NCI-H748 treated with DMSO at 0.1 percent for 48 hours (cell line): ENCODE results near the gene USP40.

Source experiments
- DNase-seq: peaks from one replicate; lab custom pipeline; 2025; lab: John Stamatoyannopoulos, UW

Gene USP40

DNA sequence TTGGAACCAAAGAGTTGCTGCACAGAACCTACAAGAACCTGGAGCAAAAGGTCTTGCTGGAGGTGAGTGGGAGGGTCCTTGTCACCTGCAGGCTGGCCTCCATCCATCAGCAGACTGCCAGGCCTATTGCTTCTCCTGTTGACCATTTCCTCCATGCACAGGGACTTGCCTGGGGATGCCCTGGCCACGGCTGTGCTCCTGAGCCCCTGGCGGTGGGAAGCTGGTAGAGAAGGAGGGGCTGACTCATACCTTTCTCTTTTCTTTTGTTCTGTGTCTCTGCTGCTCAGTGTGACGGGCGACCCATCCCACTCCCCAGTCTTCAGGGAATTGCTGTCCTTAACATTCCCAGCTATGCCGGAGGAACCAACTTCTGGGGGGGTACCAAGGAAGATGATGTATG, 109.6 kb downstream of the USP40 start:
- DNase-seq = no peak

DNA sequence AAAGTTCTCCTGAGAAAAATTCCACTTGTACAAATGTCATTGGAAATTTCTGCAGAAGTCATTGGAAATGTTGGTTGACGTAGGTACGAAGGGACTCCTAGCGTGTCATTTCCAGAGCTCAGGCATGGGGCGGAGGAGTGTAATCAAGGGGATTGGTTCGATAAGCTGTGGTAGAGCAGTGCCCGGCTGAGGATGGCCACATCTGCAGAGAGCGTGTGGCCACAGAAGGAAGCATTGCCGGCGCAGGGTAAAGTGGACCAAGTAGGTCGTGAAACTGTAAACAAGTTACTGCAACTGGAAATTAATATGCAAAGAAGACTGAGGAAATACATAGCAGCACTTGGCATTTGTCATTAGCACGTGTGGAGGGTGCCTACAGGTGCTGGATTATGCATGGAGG, 110.5 kb downstream of the USP40 start:
- DNase-seq = no peak

DNA sequence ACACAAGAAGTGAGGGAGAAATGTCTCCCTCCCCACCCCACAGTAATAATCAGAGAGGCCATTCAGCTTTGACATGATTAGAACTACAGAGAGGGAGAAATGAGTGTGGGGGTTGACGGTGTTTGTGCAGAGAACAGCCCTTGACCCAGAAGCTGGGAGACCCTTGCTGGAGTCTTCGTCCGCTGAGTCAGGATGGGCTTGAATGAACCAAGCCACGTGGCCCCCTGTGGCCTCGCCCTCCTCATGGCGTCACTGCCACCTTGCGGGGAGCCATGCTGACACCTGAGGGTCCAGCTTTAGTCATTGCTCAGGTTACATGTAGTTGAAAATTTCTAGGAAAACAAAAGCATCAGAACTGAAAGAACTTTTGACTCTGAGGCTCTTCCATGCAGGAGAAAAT, 111.1 kb downstream of the USP40 start:
- no peak for DNase-seq

DNA sequence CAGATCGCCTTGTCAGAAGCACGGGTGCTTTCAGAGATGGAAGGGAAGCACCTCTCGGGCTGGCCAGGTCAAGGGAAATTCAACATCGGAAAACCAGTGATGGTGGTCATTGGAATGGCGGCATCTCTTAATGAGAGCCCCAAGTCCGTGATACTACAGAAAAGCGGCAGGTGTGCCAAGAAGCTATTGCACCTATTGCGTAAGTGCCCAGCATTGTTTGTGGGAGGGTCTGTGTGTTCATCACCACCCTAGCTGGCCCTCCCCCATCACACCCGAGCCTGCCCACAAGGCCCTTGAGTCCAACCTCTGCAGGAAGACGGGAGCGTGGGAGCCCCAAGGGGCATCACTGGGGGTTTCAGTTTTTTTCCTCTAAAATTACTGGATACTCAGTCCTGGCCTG, 111.6 kb downstream of the USP40 start:
- DNase-seq = no peak

DNA sequence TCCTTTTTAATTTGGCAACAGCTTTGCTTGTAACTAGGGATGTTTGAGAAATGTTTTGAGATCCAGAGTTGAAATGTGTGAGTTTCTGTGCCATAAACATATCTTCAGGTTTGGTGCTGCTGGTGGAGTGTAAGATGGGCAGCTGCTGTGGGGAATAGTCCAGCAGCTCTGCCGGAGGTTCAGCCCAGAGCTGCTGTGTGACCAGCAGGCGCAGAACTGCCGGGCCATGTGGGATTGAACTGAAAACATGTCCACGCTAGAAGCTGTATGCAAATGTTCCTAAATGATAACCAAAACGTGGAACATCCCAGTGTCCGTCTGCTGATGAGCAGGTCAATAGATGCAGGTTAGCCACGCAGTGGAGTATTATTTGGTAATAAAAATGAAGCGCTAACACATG, 112.7 kb downstream of the USP40 start:
- DNase-seq = no peak

DNA sequence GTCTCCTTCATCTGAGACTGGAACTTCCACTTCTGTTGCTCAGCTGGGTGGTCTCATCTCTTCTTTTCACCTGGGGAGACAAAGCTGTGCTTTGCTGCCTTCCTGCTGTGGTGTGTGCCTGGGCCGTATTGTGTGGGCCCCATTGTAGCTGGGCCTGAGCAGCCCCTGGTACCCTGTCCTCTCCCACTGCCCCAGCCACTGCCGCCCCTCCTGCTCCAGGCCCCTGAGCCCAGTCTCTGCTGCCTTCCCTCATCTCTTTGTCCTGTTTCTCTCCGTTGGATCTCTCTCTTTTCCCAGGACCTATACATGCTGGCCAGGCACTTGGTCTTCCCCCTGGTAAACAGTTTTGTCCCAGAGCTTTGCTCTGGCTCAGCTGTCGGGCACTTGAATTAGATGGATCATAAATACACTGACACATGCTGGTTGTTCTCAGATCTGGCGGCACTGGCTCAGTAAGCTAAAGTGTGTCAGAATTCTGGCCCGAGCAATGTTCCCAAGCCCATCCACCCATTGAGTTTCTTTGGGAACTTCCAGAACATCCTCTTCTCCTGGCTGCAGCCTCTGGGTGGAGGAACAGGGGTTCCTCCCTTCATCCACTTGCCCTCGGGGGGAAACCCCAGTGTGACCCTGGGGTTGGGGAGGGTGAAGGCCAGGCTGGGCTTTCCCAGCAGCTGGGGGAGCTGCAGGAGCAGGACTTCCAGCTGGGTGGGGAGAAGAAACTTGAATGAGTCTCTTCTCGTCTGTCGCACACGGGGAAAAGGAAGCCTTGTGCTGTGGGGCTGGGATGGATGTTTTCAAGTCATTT, 113.3 kb downstream of the USP40 start:
- DNase-seq = no peak

DNA sequence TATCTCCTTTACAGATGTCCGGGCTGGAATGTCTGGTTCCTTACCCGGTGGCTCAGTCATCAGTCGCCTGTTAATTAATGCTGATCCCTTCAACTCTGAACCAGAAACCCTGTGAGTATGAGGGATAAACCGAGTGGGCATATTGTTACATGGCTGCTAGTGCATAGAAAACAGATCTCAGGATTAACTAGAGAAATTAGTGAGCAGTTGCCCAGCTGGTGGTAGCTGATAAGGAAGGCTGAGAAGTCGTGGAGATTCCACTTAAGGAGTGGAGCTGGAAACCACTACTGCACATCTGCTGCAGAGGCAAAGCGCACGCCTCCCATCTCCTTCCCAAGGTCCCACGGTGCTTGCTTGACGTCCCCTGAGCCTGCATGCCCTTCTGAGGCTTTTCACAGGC, 114.6 kb downstream of the USP40 start:
- no peak for DNase-seq

DNA sequence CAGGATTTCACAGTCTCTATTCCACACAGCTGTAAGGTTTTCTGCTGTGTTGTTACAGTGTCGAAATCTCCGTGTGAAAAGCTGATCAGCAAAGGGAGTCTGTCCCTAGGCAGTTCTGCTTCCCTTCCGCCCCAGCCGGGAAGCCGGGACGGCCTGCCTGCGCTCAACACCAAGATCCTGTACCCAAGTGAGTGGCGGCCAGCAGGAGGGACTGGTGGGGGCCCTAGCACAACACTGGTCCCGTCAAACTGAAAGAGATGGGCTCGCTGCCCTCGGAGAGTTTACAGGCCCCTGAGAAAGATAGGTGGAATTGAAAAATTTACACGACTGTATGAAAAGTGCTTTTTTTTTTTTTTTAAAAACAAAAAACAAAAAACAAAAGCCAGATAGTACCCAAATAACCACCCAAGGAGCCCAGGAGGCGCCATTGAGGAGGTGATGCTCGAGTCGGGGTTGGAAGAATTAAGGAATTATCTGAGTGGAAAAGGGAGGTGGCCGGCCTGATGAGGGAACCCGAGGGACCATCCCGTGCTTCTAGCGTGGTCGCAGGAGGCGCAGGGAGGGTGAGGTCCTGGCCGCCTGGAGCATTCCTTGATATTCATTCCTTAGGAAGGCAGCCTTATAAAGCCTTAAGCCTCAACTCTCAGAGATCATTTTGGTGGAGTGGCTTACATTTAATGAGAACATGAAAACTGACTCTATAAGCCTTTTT, 115.6 kb downstream of the USP40 start:
- DNase-seq = no peak

DNA sequence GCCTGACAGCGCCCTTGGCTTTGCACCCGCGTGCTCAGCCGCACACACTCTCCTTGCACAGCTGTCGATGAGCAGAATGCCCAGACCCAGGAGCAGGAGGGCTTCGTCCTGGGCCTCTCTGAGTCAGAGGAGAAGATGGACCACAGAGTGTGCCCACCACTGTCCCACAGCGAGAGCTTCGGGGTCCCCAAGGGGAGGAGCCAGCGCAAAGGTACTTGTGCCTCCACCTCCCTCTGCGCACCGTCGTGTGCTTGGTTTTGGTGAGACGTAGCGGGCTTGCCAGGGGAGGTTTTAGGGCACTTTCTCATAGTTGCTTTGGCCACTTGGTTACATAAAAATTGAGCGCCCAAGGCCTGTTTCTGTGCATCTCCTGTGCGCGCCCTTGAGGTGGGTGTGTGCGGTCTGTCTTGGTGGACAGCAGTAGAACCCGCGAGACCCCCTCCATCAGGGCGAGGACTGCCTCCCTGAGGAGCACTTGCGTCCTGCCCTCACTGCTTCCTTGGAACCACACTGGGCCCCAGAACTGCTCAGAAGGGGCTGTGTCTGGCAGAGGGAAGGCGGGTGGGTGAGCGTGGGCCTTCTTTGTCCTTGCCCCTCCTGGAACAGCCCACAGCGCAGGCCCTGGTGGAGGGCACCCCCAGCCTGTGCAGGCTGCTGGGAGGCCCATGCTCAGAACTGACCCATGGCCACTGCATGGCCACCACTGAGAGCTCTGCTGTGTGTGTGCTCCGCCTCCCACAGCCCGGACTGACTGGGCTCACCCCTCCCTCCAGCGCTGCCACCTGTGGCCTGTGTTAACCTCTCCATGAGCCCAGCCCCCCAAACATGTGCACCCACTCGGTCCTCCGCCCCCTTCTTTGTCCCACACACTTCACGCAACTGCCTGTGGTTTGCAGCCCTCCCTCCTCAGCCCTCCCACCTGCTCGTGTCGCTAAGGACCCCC, 116.4 kb downstream of the USP40 start:
- no peak for DNase-seq

DNA sequence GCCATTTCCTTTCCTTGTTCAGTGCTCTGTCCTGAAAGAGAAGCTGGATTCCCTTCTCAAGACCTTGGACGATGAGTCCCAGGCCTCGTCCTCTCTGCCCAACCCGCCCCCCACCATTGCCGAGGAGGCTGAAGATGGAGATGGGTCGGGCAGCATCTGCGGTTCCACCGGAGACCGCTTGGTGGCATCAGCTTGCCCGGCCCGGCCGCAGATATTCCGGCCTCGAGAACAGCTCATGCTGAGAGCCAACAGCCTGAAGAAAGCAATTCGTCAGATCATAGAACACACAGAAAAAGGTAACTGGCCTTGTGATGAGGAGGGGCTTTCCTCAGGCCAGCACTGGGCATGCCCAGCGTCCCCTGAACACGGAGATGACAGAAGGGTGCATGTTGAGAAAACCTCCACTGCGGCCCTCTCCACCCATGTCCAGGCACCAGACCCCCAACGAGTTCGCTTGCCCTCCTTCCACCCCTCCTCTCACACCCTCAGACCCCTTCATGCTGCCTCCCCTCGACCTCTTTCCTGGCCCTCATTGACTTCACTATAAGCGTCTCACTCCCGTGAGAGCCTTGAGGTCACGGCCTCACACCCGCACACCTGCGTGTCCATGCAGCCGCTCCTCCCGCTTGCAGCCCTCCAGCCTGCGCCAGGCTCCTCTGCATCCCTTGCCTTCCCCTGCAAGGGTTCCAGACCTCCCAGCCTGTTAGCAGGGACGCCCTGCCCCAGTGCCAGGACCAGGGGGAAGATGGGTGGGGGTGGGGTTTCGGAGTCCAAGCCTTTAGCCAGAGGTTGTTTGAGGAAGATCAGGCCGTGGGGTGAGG, 117.3 kb downstream of the USP40 start:
- DNase-seq = no peak

DNA sequence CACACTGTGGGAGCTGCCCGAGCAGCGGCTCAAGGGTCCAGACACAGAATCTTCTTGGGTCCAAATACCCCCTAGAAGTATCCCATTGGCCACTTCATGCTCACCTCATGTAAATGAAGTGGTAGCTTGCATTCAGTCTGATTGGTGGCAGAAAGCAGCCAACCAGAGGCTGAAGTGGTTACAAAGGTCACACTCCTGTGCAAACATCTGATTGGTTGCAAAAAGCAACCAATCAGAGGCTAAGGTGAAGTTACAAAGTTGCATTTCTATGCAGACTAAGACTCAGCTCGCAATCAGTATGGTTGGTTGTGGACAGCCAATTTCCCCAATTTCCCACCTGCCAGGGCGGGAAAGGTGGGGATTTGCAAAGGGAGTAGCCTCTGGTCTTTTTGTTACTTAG, 118.0 kb downstream of the USP40 start:
- DNase-seq = no peak

DNA sequence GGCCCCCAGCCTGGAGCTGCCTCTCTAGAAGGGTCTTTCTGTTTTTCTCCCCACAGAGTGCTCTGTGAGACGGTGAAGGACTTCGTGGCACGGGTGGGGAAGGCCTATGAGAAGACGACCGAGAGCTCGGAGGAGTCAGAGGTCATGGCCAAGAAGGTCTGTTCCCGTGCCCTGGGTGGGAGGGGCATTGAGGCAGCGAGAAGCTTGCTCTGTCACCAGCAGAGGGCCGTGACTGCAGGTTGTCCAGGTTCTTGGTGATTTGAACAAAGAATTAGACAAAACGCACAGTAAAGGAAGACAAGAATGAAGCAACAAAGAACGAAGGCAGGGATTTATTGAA, 118.4 kb downstream of the USP40 start:
- DNase-seq = no peak

DNA sequence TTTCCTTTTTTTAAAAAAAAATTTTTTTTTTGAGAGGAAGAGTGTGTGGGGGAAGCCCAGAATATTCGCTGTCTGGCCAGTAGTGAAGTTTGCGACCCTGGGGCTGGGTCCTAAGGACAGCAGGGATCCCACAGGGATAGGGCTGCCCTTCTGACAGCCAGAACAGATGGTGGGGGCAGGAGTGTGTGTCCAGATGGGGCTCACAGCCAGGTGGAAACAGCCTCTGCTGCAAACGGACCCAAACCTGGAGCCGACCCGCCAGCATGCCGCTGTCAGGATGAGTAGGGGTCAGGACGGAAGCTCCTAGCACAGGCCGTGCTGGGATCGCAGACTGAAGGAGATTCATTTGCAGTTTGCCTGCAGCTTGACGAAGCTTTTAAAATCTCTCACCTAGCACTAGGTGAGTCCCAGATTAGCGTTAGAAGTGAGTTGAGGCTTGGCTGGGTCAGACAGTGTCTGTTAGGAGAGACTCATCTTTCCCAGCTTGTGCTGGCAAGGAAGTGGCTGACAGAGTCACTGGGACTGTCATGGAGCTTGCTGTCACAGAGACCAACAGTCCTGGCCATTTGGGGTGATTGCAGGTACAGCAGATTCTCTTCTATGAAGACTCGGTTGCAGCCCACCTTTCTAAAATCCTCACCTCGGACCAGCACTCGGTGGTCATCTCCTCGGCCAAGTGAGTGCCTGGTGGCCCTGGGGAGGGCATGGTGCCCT, 118.9 kb downstream of the USP40 start:
- no peak for DNase-seq

DNA sequence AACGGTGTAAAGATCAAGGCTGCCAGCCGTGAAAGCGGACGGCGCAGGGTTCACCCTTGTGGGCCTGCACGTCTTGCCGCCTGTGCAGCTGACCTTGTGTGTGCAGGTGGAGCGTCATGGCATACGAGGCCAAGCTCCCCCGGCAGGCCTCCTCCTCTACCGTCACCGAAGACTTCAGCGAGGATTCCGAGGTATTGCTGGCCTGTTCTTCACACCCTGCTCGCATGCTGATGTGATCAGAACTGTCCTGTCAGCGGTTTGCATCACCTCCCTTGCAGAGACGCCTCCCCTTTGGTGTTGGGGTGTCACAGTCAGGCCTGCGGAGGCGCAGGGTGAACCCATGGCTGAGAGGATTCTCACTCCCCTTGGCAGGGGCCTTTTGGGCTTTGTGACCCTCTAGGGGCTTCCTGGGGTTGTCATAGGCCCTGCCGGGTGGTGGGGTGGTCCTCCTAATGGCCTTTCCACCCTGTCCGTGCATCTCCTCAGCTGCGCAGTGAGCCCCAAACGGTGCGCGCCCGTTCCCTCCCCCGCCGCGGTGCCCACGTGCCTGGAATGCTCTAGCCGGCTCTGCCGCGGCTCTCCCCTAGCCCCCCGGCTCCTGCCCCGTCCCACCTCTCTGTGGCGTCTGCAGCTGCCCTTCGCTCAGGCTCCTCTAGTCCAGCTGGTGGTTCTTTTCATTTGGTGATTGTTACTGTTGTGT, 119.8 kb downstream of the USP40 start:
- no peak for DNase-seq

DNA sequence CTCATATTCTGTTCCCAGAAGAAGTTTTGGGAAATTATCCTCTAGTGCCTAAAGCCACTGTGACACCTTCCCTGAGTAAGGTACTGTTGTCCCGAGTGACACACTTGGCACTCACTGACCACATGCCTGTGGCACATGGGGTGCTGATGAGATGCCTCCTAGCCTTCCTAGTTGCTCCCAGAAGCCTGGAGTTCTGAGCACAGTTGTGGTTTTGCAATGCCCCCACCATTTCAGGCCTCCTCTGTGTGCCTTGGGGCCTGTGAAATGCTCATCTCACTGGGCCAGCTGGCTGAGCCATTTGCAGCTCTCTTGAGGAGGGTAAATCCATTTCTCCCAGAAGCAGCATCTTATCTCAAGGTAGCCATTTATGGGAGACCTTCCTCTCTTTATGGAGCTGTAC, 120.5 kb downstream of the USP40 start:
- DNase-seq = no peak

DNA sequence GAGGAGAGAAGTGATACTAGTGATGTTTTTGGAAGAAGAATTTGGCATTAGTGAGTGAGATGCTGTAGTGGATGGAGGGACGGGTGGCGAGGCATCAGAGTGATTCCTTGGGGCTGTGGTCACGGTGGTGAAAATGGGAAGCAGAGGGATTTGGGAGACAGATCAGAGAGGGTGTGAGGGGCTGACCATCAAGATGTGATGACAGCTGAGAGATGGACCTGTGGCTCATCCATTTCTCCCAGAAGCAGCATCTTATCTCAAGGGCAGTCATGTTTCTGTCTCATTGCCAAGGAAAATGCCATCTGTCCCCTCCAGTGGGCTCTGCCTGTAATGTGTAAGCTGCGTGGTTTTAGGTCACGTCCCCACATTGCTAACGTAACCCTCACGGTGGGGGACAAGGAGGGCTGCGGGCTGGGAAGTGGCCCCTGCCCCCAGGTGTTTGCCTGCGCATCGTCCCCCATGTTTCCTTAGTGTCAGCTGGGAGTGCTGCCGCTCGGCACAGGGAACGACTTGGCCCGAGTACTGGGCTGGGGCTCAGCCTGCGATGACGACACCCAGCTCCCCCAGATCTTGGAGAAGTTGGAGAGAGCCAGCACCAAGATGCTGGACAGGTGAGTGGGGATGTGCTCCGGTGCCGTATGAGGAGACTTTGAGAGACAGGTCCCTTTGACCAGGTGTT, 121.3 kb downstream of the USP40 start:
- DNase-seq = no peak

DNA sequence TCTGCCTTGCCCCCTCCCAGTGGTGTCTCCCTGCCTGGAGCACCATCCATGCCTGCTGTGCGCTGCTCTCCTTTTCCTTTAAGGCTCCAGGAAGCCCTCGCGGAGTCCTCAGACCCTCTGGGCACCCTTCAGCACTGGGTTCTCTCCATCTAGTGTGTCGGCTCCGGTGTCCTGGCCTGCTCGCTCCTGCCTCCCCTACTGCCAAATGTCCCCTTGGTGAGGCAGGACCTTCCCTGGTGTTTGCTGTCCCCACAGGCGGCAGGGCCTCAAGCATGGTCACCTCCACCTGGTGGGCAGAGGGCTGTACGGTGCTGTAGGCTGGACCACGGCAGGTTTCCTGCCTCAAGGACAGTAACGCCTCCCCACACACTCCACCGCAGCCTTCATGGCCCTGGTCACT, 122.1 kb downstream of the USP40 start:
- no peak for DNase-seq

DNA sequence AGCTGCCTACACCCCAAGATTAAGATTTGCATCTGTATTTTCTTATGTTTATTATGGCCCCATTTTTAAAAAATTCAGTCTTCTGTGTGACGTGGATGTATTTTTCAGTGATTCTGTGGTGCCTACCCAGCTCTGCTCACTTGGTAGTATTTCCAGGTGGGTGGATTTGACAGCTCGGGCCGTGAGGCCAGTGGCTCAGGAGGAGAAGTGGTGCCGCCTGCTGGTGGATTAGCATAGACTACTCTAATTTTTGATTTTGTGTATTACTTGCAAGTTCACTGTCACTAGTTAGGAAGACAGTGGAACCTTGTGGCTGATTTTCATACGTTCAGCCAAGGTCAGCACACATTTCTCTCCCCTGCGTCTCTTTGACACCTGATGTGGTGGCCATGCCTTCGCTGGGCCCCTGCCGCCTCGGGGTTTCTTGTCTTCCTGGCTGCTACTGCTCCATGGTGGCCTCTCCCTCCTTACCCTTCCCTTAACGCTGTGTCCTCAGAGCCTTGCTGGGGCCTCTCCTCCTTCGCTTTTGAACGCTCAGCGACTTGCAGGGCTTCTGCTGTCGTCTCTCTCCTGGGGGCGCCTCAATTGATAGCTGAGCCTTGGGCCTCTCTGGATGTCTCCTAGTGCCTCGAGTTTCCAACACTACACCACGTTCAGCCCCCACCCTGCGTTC, 122.9 kb downstream of the USP40 start:
- DNase-seq = peak; percentile 22

DNA sequence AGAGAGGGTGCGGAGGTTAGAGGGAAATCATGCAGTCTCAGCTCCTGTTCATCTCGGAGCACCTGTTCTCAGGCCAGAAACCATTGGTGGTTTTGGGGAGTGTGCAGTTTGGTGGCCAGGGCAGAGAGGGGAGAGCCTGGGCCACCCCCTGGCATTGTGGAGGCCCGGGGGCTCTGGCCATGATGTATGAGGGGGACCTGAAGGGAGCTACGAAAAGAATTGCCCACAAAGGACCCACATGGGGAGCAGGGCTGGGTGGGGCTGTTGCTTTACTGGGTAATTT, 124.6 kb downstream of the USP40 start:
- DNase-seq = no peak
